ENCODE data around the gene C1orf146. TPM values are rescaled to one million over a fixed set of nuclear protein-coding genes. Genes with fewer than 3 reads are reported as not detected.

Gene C1orf146
- total RNA-seq, 1 experiment from 2014 or later: not detected

DNA sequence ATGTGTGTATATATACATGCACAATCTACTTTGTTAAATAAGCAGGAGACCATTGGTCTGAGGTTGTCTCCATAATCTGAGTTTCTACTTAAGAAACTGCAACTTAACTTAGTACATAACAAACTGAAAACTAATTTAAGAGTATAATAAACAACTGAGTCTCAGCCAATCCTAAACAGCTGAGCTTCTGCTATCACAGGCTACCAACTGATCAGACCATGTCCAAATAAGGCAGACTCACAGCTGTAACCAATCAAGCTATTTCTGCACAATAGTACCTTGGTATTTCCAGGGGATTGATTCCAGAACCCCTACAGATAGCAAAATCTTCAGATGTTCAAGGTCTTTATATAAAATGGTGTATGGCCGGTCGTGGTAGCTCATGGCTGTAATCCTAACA is 26.0 kb upstream of the C1orf146 start:
- Histone ChIP-seq H3K36me3 (ENCODE audit: insufficient read depth, low read length, poor library complexity, severe bottlenecking) (no peaks in the 10 kb centered on the region), H3K27ac (ENCODE audit: low read depth, low read length, poor library complexity, severe bottlenecking) (no peak overlapping the region), H3K4me1 (ENCODE audit: insufficient read depth, low read length, poor library complexity, severe bottlenecking) (no peaks in the 10 kb centered on the region), H3K9me3 (ENCODE audit: low read depth, low read length, poor library complexity, severe bottlenecking) (no peaks in the 10 kb centered on the region), H3K27me3 (replicated peaks; ENCODE audit: insufficient read depth, low read depth, low read length, poor library complexity) (no peaks in the 10 kb centered on the region), H3K4me3 (ENCODE audit: low read depth, low read length, poor library complexity, severe bottlenecking) (no peak overlapping the region)
- TF ChIP-seq, protein P1, sequence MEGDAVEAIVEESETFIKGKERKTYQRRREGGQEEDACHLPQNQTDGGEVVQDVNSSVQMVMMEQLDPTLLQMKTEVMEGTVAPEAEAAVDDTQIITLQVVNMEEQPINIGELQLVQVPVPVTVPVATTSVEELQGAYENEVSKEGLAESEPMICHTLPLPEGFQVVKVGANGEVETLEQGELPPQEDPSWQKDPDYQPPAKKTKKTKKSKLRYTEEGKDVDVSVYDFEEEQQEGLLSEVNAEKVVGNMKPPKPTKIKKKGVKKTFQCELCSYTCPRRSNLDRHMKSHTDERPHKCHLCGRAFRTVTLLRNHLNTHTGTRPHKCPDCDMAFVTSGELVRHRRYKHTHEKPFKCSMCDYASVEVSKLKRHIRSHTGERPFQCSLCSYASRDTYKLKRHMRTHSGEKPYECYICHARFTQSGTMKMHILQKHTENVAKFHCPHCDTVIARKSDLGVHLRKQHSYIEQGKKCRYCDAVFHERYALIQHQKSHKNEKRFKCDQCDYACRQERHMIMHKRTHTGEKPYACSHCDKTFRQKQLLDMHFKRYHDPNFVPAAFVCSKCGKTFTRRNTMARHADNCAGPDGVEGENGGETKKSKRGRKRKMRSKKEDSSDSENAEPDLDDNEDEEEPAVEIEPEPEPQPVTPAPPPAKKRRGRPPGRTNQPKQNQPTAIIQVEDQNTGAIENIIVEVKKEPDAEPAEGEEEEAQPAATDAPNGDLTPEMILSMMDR (conservative IDR thresholded peaks at IDR 0.05; ENCODE audit: low read depth, low read length): no peak
- no peak for TF ChIP-seq EZH2 (IDR thresholded peaks at IDR 0.05; ENCODE audit: borderline replicate concordance, low read depth, low read length, poor library complexity, severe bottlenecking)
- ChIA-PET CTCF (no interaction called here), POLR2A (ENCODE audit: low non-redundant PET) (no interaction called here)
- no peak for DNase-seq (ENCODE audit: low spot score)
- intact Hi-C loops (cut with micrococcal nuclease; ENCODE audit: unreplicated experiment): no loop called here
- no TSS peak for BruUV-seq (replicated peaks)

DNA sequence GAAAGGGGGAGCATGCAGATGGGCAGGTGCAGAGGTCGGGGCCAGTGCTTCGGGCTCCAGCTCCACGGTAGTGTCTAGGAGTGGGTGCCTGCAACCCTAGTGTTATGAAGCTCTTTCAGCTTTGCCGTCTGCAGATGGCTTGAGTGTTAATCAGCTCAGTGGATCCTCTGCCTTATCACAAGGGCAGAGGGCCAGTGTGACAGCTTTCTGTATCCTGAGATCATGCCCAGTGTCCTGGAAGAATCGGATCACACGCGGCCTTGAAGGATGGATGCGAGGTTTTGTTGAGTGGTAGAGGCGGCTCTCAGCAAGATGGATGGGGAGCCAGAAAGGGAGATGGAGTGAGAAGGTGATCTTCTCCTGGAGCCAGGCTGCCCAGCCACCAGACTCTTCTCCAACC is 25.5 kb upstream of the C1orf146 start:
- intact Hi-C loops (cut with micrococcal nuclease; ENCODE audit: unreplicated experiment): no loop called here
- BruUV-seq (replicated peaks): no TSS peak
- no peaks in the 10 kb centered on the region for H3K36me3 ChIP-seq (ENCODE audit: insufficient read depth, low read length, poor library complexity, severe bottlenecking)
- H3K9me3 ChIP-seq (ENCODE audit: low read depth, low read length, poor library complexity, severe bottlenecking): no peaks in the 10 kb centered on the region
- no peak overlapping the region for H3K4me3 ChIP-seq (ENCODE audit: low read depth, low read length, poor library complexity, severe bottlenecking)
- no peaks in the 10 kb centered on the region for H3K4me1 ChIP-seq (ENCODE audit: insufficient read depth, low read length, poor library complexity, severe bottlenecking)
- TF ChIP-seq, protein P1 (conservative IDR thresholded peaks at IDR 0.05; ENCODE audit: low read depth, low read length): no peak
- TF ChIP-seq EZH2 (IDR thresholded peaks at IDR 0.05; ENCODE audit: borderline replicate concordance, low read depth, low read length, poor library complexity, severe bottlenecking): no peak
- CTCF ChIA-PET: no interaction called here
- POLR2A ChIA-PET (ENCODE audit: low non-redundant PET): no interaction called here
- H3K27me3 ChIP-seq (replicated peaks; ENCODE audit: insufficient read depth, low read depth, low read length, poor library complexity): no peaks in the 10 kb centered on the region
- H3K27ac ChIP-seq (ENCODE audit: low read depth, low read length, poor library complexity, severe bottlenecking): no peak overlapping the region
- DNase-seq (ENCODE audit: low spot score): no peak

GRCh38 chr1:92194511-92194910 is 23.2 kb upstream of the C1orf146 start:
- intact Hi-C loops (cut with micrococcal nuclease; ENCODE audit: unreplicated experiment): no loop called here
- no peak for TF ChIP-seq EZH2 (IDR thresholded peaks at IDR 0.05; ENCODE audit: borderline replicate concordance, low read depth, low read length, poor library complexity, severe bottlenecking)
- TF ChIP-seq, protein P1 (conservative IDR thresholded peaks at IDR 0.05; ENCODE audit: low read depth, low read length): no peak
- Histone ChIP-seq H3K9me3 (ENCODE audit: low read depth, low read length, poor library complexity, severe bottlenecking) (no peaks in the 10 kb centered on the region), H3K27me3 (replicated peaks; ENCODE audit: insufficient read depth, low read depth, low read length, poor library complexity) (no peaks in the 10 kb centered on the region), H3K4me1 (ENCODE audit: insufficient read depth, low read length, poor library complexity, severe bottlenecking) (no peaks in the 10 kb centered on the region), H3K27ac (ENCODE audit: low read depth, low read length, poor library complexity, severe bottlenecking) (no peak overlapping the region), H3K36me3 (ENCODE audit: insufficient read depth, low read length, poor library complexity, severe bottlenecking) (no peaks in the 10 kb centered on the region), H3K4me3 (ENCODE audit: low read depth, low read length, poor library complexity, severe bottlenecking) (no peak overlapping the region)
- ChIA-PET CTCF (no interaction called here), POLR2A (ENCODE audit: low non-redundant PET) (no interaction called here)
- no TSS peak for BruUV-seq (replicated peaks)
- no peak for DNase-seq (ENCODE audit: low spot score)
